Neural progenitor cell (in vitro differentiated cells): ENCODE results near the gene CD58. TPM values are rescaled to one million over a fixed set of nuclear protein-coding genes. Genes with fewer than 3 reads are reported as not detected.

Experiments
- DNase-seq: peaks from one replicate; pipeline ENCODE4 v3.0.0-alpha.2; 2016; ENCODE audit warnings: low spot score
- H2AFZ ChIP-seq: fragments of 200-600 bp; sonication (generic); replicated peaks from 2 replicates; pipeline ENCODE4 v1.6.1; 2016; ENCODE audit warnings: antibody characterized with exemption
- H3F3A ChIP-seq: fragments of 200-600 bp; sonication (generic); 2 replicates; pipeline ENCODE4 v1.6.1; 2016; ENCODE audit warnings: antibody characterized with exemption, low read depth
- H3K27ac ChIP-seq: fragments of 200-600 bp; sonication (generic); 2 replicates; pipeline ENCODE4 v1.5.1; 2016; ENCODE audit warnings: mild to moderate bottlenecking
- H3K27me3 ChIP-seq: fragments of 200-600 bp; sonication (generic); 2 replicates; pipeline ENCODE4 v1.6.1; 2016; ENCODE audit warnings: mild to moderate bottlenecking, moderate library complexity
- H3K36me3 ChIP-seq: fragments of 200-600 bp; sonication (generic); 2 replicates; pipeline ENCODE4 v1.5.1; 2016
- H3K4me1 ChIP-seq: fragments of 200-600 bp; sonication (generic); 2 replicates; pipeline ENCODE4 v1.6.1; 2016; ENCODE audit warnings: mixed run types
- H3K4me2 ChIP-seq: fragments of 200-600 bp; sonication (generic); 2 replicates; pipeline ENCODE4 v1.6.1; 2016
- H3K4me3 ChIP-seq: fragments of 200-600 bp; sonication (generic); 2 replicates; pipeline ENCODE4 v1.5.1; 2016
- H3K79me2 ChIP-seq: fragments of 200-600 bp; sonication (generic); 2 replicates; pipeline ENCODE4 v1.6.1; 2016; ENCODE audit warnings: low read depth
- H3K9ac ChIP-seq: fragments of 200-600 bp; sonication (generic); 2 replicates; pipeline ENCODE4 v1.6.1; 2016
- H3K9me3 ChIP-seq: fragments of 200-600 bp; sonication (generic); 2 replicates; pipeline ENCODE4 v1.5.1; 2016; ENCODE audit warnings: low read depth
- H4K20me1 ChIP-seq: fragments of 200-600 bp; sonication (generic); 2 replicates; pipeline ENCODE4 v1.6.1; 2016; ENCODE audit warnings: low read depth
- H3K27ac Mint-ChIP-seq: 3 replicates; pipeline ENCODE4 v1.8.0; 2021; ENCODE audit warnings: mixed read lengths
- H3K27me3 Mint-ChIP-seq: 2 replicates; pipeline ENCODE4 v1.8.0; 2022; ENCODE audit warnings: low read depth, mild to moderate bottlenecking, inconsistent platforms, moderate library complexity, mixed read lengths; ENCODE audit not compliant: insufficient read depth
- H3K36me3 Mint-ChIP-seq: 3 replicates; pipeline ENCODE4 v1.8.0; 2021; ENCODE audit warnings: mixed read lengths
- H3K4me1 Mint-ChIP-seq: 3 replicates; pipeline ENCODE4 v1.8.0; 2021; ENCODE audit warnings: mixed read lengths
- H3K4me3 Mint-ChIP-seq: 3 replicates; pipeline ENCODE4 v1.8.0; 2021; ENCODE audit warnings: mild to moderate bottlenecking, moderate library complexity, mixed read lengths
- H3K9me3 Mint-ChIP-seq: 3 replicates; pipeline ENCODE4 v1.8.0; 2020; ENCODE audit warnings: mixed read lengths
- CTCF ChIP-seq: fragments of 200-600 bp; sonication (generic); IDR thresholded peaks from 2 replicates; pipeline ENCODE4 v1.5.1; 2017; ENCODE audit warnings: antibody characterized with exemption, mild to moderate bottlenecking
- EZH2 ChIP-seq: fragments of 200-600 bp; sonication (generic); IDR thresholded peaks from 2 replicates; pipeline ENCODE4 v1.6.1; 2017; ENCODE audit warnings: antibody characterized with exemption, mild to moderate bottlenecking, moderate library complexity
- EZH2phosphoT487 ChIP-seq: fragments of 200-600 bp; sonication (generic); IDR thresholded peaks from 2 replicates; pipeline ENCODE4 v1.6.1; 2017; ENCODE audit warnings: antibody characterized with exemption
- total RNA-seq: library from RNA; depleted of rRNA; stranded (reverse); fragments of >200 nt; gene quantifications from 2 replicates; pipeline ENCODE4 v1.2.3, GENCODE V29; 2015; ENCODE audit warnings: low replicate concordance

Gene CD58
- total RNA-seq, 1 donor from 2014 or later = 14.6 TPM

GRCh38 chr1:116515702-116516101 lies 55.1 kb downstream of the CD58 start:
- H3K27ac ChIP-seq = no peak overlapping the region
- H3K4me2 ChIP-seq = no peak overlapping the region
- H3K27ac Mint-ChIP-seq = no peak overlapping the region
- H3K4me3 ChIP-seq = no peak overlapping the region
- H3F3A ChIP-seq = no peaks in the 10 kb centered on the region
- H3K4me1 ChIP-seq = no peaks in the 10 kb centered on the region
- no peaks in the 10 kb centered on the region for H4K20me1 ChIP-seq
- H3K36me3 ChIP-seq = no peaks in the 10 kb centered on the region
- H3K9me3 Mint-ChIP-seq = peaks cover 2% of the 10 kb centered on the region
- DNase-seq = no peak
- no peaks in the 10 kb centered on the region for H3K27me3 ChIP-seq
- TF ChIP-seq EZH2phosphoT487 = no peak
- no peak for TF ChIP-seq CTCF
- no peak for TF ChIP-seq EZH2
- no peaks in the 10 kb centered on the region for H3K4me1 Mint-ChIP-seq
- H3K27me3 Mint-ChIP-seq = peaks cover 6% of the 10 kb centered on the region
- no peak overlapping the region for H3K4me3 Mint-ChIP-seq
- no peaks in the 10 kb centered on the region for H3K36me3 Mint-ChIP-seq
- H3K79me2 ChIP-seq = no peaks in the 10 kb centered on the region
- H3K9me3 ChIP-seq = no peaks in the 10 kb centered on the region
- H2AFZ ChIP-seq = no peak overlapping the region
- H3K9ac ChIP-seq = no peak overlapping the region

GRCh38 chr1:116514708-116515525 lies 55.9 kb downstream of the CD58 start:
- Mint-ChIP-seq H3K4me3 (no peak overlapping the region), H3K36me3 (no peaks in the 10 kb centered on the region), H3K27me3 (peaks cover 6% of the 10 kb centered on the region), H3K27ac (no peak overlapping the region), H3K4me1 (no peaks in the 10 kb centered on the region), H3K9me3 (peaks cover 3% of the 10 kb centered on the region)
- H3K9me3 ChIP-seq = no peaks in the 10 kb centered on the region
- no peaks in the 10 kb centered on the region for H3K27me3 ChIP-seq
- no peaks in the 10 kb centered on the region for H3F3A ChIP-seq
- no peaks in the 10 kb centered on the region for H3K4me1 ChIP-seq
- DNase-seq = no peak
- no peak overlapping the region for H3K4me3 ChIP-seq
- H3K4me2 ChIP-seq = no peak overlapping the region
- no peak overlapping the region for H3K9ac ChIP-seq
- no peaks in the 10 kb centered on the region for H4K20me1 ChIP-seq
- H3K36me3 ChIP-seq = no peaks in the 10 kb centered on the region
- no peaks in the 10 kb centered on the region for H3K79me2 ChIP-seq
- H2AFZ ChIP-seq = no peak overlapping the region
- no peak overlapping the region for H3K27ac ChIP-seq
- TF ChIP-seq EZH2phosphoT487 (no peak), EZH2 (no peak), CTCF (no peak)

- Mint-ChIP-seq H3K4me3 (no peak overlapping the region), H3K9me3 (peaks cover 3% of the 10 kb centered on the region), H3K4me1 (peaks cover 5% of the 10 kb centered on the region), H3K36me3 (no peaks in the 10 kb centered on the region), H3K27me3 (peaks cover 6% of the 10 kb centered on the region), H3K27ac (no peak overlapping the region)
- DNase-seq = no peak
- no peaks in the 10 kb centered on the region for H3K4me1 ChIP-seq
- no peaks in the 10 kb centered on the region for H3K36me3 ChIP-seq
- no peaks in the 10 kb centered on the region for H3F3A ChIP-seq
- H3K27me3 ChIP-seq = no peaks in the 10 kb centered on the region
- H2AFZ ChIP-seq = no peak overlapping the region
- no peaks in the 10 kb centered on the region for H3K79me2 ChIP-seq
- H3K9me3 ChIP-seq = no peaks in the 10 kb centered on the region
- TF ChIP-seq EZH2phosphoT487 = no peak
- TF ChIP-seq EZH2 = no peak
- no peak for TF ChIP-seq CTCF
- no peak overlapping the region for H3K4me2 ChIP-seq
- no peak overlapping the region for H3K9ac ChIP-seq
- no peaks in the 10 kb centered on the region for H4K20me1 ChIP-seq
- no peak overlapping the region for H3K4me3 ChIP-seq
- H3K27ac ChIP-seq = no peak overlapping the region
Measured at GRCh38 chr1:116513956-116514355, 56.9 kb downstream of the CD58 start.
